ENCODE results near the gene TPM2.

Gene TPM2

GRCh38 chr9:35664531-35665470 is 24.9 kb downstream of the TPM2 start, which contains the start of gene ARHGEF39:
ARHGEF39 (minus strand) TSS chr9:35665195; CDS start chr9:35665169, 26 bp downstream.
- peak within 1 kb of the TSS; percentile 89 for H3K27ac ChIP-seq
- TF ChIP-seq CTCF (conservative IDR thresholded peaks at IDR 0.05) (peak; percentile 70), ZFX (IDR thresholded peaks at IDR 0.05) (no peak)

- no peak overlapping the region for H3K27ac ChIP-seq
- no peak for TF ChIP-seq CTCF (conservative IDR thresholded peaks at IDR 0.05)
- no peak for TF ChIP-seq ZFX (IDR thresholded peaks at IDR 0.05)
These were observed 27.3 kb downstream of the TPM2 start for GRCh38 chr9:35662437-35662836.

GRCh38 chr9:35661756-35662350 is 27.9 kb downstream of the TPM2 start:
- no peak for TF ChIP-seq ZFX (IDR thresholded peaks at IDR 0.05)
- TF ChIP-seq CTCF (conservative IDR thresholded peaks at IDR 0.05): no peak
- H3K27ac ChIP-seq: no peak overlapping the region

GRCh38 chr9:35660966-35661415 is 28.7 kb downstream of the TPM2 start:
- no peak for TF ChIP-seq ZFX (IDR thresholded peaks at IDR 0.05)
- no peak for TF ChIP-seq CTCF (conservative IDR thresholded peaks at IDR 0.05)
- H3K27ac ChIP-seq: no peak overlapping the region

GRCh38 chr9:35659340-35659739 is 30.4 kb downstream of the TPM2 start:
- no peak overlapping the region; the same call in 1 of the 2 replicates for H3K27ac ChIP-seq
- no peak for TF ChIP-seq CTCF (conservative IDR thresholded peaks at IDR 0.05)
- TF ChIP-seq ZFX (IDR thresholded peaks at IDR 0.05): no peak

GRCh38 chr9:35658968-35659220 is 30.8 kb downstream of the TPM2 start:
- TF ChIP-seq CTCF (conservative IDR thresholded peaks at IDR 0.05) (no peak), ZFX (IDR thresholded peaks at IDR 0.05) (no peak)
- H3K27ac ChIP-seq: peak overlapping the region; percentile 80

Measured in C4-2B (cell line).